ENCODE data around the gene GHDC. TPM values are rescaled to one million over a fixed set of nuclear protein-coding genes. Genes with fewer than 3 reads are reported as not detected.

GHDC gene, protein sequence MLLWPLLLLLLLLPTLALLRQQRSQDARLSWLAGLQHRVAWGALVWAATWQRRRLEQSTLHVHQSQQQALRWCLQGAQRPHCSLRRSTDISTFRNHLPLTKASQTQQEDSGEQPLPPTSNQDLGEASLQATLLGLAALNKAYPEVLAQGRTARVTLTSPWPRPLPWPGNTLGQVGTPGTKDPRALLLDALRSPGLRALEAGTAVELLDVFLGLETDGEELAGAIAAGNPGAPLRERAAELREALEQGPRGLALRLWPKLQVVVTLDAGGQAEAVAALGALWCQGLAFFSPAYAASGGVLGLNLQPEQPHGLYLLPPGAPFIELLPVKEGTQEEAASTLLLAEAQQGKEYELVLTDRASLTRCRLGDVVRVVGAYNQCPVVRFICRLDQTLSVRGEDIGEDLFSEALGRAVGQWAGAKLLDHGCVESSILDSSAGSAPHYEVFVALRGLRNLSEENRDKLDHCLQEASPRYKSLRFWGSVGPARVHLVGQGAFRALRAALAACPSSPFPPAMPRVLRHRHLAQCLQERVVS
- total RNA-seq, result 6.9 TPM

DNA sequence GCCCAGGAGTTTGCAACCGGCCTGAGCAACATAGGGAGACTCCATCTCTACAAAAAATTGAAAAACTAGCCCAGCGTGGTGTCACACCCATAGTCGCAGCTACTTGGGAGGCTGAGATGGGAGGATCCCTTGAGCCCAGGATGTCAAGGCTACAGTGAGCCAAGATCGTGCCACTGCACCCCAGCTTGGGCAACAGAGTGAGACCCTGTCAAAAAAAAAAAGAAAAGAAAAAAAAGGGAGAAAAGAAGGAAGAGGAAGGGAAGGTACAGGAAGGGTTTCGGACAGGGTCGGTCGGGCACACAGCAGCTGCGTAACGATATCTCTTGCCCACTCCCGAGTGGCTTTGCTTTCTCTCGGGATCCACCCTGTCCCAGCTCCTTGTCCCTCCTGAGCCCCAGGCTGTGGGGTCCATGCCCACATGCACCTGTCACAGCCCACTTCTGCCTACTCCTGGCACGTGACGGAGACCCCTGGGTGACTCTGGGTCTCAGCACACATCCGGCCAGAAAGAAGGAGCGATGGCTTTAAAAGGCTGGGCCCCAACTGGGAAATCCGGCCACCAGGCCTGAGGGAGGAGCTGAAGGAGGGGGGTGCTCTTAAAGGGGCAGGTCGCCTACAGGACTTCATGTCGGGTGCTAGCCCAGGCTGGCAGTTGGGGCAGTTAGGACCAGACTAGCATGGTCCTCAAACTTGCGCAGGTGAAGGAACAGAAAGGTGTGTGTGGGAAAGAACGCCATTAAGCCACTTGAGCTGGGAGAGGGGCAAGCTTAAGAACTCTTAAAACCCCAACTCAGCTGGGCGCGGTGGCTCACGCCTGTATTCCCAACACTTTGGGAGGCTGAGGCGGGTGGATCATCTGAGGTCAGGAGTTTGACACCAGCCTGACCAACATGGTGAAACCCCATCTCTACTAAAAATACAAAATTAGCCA lies at the start of gene GHDC:
Gene GHDC (minus strand): TSS at position 526 of the 931 bp plus-strand sequence. CDS start 913 bp downstream, outside the sequence.

DNA sequence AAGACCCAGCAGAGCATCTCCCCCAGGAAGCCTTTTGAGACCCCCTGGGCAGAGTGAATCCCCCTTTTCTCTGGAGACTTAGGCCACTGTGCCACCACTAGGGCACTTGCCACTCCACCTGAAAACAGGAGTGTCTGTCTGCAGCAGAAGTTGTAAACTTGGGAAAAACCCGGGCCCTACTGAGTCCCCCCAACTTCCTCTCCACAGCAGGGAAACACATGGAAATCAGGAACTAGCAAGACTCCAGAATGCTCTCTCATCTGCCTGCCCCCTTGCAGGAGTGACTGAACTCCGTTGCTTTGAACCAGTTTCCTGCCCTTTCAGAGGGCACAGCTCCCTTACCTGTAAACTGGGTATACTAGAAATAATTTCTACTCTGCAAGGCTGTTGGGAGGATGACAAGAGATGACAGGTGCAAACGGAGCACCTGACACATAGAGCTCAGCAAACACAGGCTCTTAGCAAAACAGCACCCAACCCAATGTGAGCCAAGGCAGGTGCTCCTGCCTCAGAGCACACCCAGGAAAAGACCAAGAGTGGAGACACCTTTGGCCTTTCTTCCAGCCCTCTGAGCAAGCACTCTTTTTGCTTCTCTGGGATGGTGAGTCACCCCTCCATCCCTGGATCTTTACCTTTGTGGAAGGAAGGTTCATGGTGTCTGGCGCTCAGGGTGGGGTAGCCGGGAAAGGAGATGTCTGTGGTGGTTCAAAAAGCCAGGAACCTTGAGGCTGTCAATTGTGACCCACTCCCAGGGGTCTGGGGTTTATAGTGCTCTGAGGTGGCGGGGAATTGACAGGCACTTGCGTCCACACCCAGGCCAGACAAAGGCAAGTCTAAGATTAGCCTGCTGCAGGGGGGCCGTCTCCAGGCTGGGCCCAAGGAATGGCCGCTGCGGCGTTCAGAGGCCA lies 9.3 kb downstream of the GHDC start, which contains the start of gene HCRT:
Gene HCRT (minus strand): TSS at position 740 of the 908 bp plus-strand sequence. CDS start 87 bp downstream, at position 653.

DNA sequence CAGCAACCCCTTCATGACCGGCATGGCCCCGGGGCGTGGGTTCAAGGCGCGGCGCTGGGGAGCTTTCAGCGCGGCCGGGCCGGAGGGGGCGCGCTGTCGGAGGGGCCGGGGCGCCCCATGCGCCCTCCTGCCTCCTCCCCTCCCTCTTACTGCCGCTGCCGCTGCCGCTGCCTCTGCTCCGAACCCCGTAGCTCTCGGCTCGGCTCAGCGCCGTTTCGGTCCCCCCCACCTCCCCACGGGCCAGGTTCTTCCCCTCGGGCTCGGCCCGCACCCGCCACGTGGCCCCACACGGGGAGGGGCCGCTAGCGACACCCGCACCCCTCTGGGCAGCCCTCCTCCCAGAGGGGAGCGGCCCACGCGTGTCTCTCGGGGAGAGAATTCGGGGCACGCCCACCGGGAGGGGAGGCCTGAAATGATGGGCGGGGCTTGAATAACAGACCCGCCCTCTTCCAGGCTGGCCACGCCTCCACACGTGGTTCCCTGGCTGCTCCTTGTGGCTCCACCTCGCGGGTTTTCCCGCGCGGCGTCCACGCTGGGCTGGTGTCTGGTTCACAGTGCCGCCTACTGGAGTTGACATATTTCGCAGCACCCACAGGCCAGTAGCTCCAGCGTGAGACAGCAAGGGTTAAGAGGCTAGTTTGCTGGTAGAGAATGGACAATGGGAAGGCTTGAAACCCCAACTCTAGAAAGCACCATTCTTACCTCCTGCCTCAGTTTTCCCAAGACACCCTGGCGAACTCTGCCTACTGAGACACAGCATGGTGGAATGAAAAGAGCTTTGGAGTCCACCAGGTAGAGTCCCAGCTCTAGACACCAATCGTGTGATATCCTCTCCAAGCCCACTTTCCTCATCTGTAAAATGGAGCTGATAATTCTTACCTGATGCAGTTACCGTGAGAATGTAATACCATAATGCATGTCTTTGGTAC lies 13.1 kb downstream of the GHDC start, which contains the start of gene KCNH4:
Gene KCNH4 (minus strand): TSS at position 221 of the 929 bp plus-strand sequence. CDS start 197 bp downstream, at position 24.

Other genes with a start within 250 kb of the GHDC start
- gene CNP, start 227.7 kb downstream of the GHDC start, total RNA-seq, result 40.7 TPM
- gene DNAJC7, start 177.1 kb downstream of the GHDC start, total RNA-seq, result 92.3 TPM
- gene NKIRAS2, start 174.4 kb downstream of the GHDC start, total RNA-seq, result 36.6 TPM
- gene C17orf113, start 143.9 kb downstream of the GHDC start, total RNA-seq, result 4.7 TPM
- 0.31 TPM for gene ZNF385C, start 96.0 kb downstream of the GHDC start, total RNA-seq
- gene DHX58, start 81.8 kb downstream of the GHDC start, total RNA-seq, result 1.6 TPM
- gene KAT2A, start 73.1 kb downstream of the GHDC start, total RNA-seq, result 18.2 TPM
- not detected for gene HSPB9, start 71.7 kb downstream of the GHDC start, total RNA-seq
- gene RAB5C, start 39.5 kb downstream of the GHDC start, total RNA-seq, result 62.0 TPM
- gene KCNH4, start 13.4 kb downstream of the GHDC start, total RNA-seq, result 0.63 TPM
- not detected for gene HCRT, start 9.0 kb downstream of the GHDC start, total RNA-seq
- gene STAT5B, start 81.9 kb upstream of the GHDC start, total RNA-seq, result 38.5 TPM
- 0.94 TPM for gene STAT5A, start 94.0 kb upstream of the GHDC start, total RNA-seq
- gene STAT3, start 193.9 kb upstream of the GHDC start, total RNA-seq, result 43.2 TPM
- 4.1 TPM for gene CAVIN1, start 228.8 kb upstream of the GHDC start, total RNA-seq

All from parietal lobe (tissue), 1 donor.